HG02870 (cell line): ENCODE data around the gene AKR1E2.

Source experiments
- ATAC-seq: cut with Tn5 transposase; IDR thresholded peaks from one replicate; pipeline ENCODE4 v1.9.1; 2021; ENCODE audit warnings: mild to moderate bottlenecking, moderate library complexity; ENCODE audit not compliant: unreplicated experiment

AKR1E2 gene

DNA sequence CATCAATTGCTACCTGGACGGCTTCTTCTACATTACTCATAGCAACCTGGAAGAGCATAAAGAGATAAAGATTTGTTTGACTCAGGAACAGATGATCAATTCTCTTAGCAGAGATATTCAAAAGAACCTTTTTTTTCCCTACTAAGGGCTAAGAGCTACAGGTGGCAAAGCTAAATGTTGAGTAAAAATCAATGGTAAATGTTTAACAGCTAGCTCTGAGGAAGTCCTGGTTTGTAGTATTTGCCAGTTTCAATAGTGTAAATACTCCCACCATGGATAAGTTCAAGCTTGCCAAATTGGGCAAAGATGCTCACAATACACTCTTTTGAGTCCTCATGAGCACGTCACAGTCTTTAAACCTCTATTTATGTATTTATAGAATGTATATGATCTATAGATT lies 64.0 kb downstream of the AKR1E2 start:
- ATAC-seq, result no peak

- no peak for ATAC-seq
These were observed 66.7 kb downstream of the AKR1E2 start for GRCh38 chr10:4892681-4893080.

DNA sequence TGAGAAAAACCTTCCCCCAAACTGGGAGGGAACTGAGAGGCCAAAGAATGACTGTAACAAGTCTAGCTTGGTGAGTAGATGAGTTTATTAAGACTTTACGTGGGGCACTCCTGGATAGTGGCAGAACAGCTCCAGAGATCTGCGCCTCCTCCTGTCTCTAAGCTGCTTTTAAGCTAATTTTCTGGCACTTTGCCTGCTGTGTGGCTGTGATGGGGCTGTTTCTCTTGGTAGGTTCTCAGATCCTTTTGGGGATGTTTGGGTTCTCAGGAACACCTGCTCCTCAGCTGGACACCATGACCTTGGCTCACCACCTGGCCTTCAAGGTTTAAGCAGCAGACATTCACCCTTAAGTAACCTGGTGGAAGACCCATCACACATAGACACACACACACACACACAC lies 68.3 kb downstream of the AKR1E2 start:
- ATAC-seq, result no peak
